Karpas-422 (cell line): ENCODE data around the gene OGFOD3. TPM values are rescaled to one million over a fixed set of nuclear protein-coding genes. Genes with fewer than 3 reads are reported as not detected.
"Not testable (repeated sequence)": the region's sequence is repeated elsewhere in the genome, so short reads cannot be mapped to it uniquely, and the experiment has no call there.

Experiments
- DNase-seq: peaks from one replicate; pipeline ENCODE4 v3.0.0-alpha.2; 2015
- H2AFZ ChIP-seq: fragments of 200-600 bp; sonication (generic); 2 replicates; pipeline ENCODE4 v1.6.1; 2014; ENCODE audit warnings: antibody characterized with exemption, low read length, mixed read lengths
- H3K27ac ChIP-seq: fragments of 200-600 bp; sonication (generic); 2 replicates; pipeline ENCODE4 v1.5.1; 2014; ENCODE audit warnings: mild to moderate bottlenecking, low read length, moderate library complexity
- H3K27me3 ChIP-seq: fragments of 200-600 bp; sonication (generic); 2 replicates; pipeline ENCODE4 v1.6.1; 2014; ENCODE audit warnings: low read length, mixed read lengths
- H3K36me3 ChIP-seq: fragments of 200-600 bp; sonication (generic); 2 replicates; pipeline ENCODE4 v1.6.1; 2014; ENCODE audit warnings: low read length, mixed read lengths; ENCODE audit not compliant: insufficient read depth
- H3K4me1 ChIP-seq: fragments of 200-600 bp; sonication (generic); 2 replicates; pipeline ENCODE4 v1.6.1; 2014; ENCODE audit warnings: mild to moderate bottlenecking, low read length, mixed read lengths
- H3K4me2 ChIP-seq: fragments of 200-600 bp; sonication (generic); 2 replicates; pipeline ENCODE4 v1.6.1; 2014; ENCODE audit warnings: low read length, low read depth, mild to moderate bottlenecking; ENCODE audit not compliant: poor library complexity, severe bottlenecking
- H3K4me3 ChIP-seq: fragments of 200-600 bp; sonication (generic); 2 replicates; pipeline ENCODE4 v1.5.1; 2014; ENCODE audit warnings: mild to moderate bottlenecking, antibody characterized with exemption, low read length, mixed read lengths
- H3K79me2 ChIP-seq: fragments of 200-600 bp; sonication (generic); 2 replicates; pipeline ENCODE4 v1.6.1; 2014; ENCODE audit warnings: mild to moderate bottlenecking, low read length, mixed read lengths
- H3K9ac ChIP-seq: fragments of 200-600 bp; sonication (generic); 2 replicates; pipeline ENCODE4 v1.6.0; 2014; ENCODE audit warnings: low read length
- H3K9me2 ChIP-seq: fragments of 200-600 bp; sonication (generic), shearing (Covaris generic); replicated peaks from 2 replicates; pipeline ENCODE4 v1.6.0; 2014; ENCODE audit warnings: mild to moderate bottlenecking, low read length, moderate library complexity; ENCODE audit not compliant: insufficient read depth
- H3K9me3 ChIP-seq: fragments of 300-700, 200-600 bp; sonication (generic); 2 replicates; pipeline ENCODE4 v1.6.1; 2014; ENCODE audit warnings: low read length, mixed read lengths
- H4K20me1 ChIP-seq: fragments of 200-600 bp; sonication (generic); 2 replicates; pipeline ENCODE4 v1.6.1; 2014; ENCODE audit warnings: mild to moderate bottlenecking, antibody characterized with exemption, low read length, low read depth; ENCODE audit not compliant: insufficient read depth
- total RNA-seq: library from RNA; depleted of rRNA; stranded (reverse); fragments of >200 nt; shearing (Covaris generic); gene quantifications from 2 replicates; pipeline ENCODE4 v1.2.3, GENCODE V29; 2014; ENCODE audit warnings: low replicate concordance

The OGFOD3 gene
- total RNA-seq, 1 experiment from 2014 or later = 14.8 TPM

DNA sequence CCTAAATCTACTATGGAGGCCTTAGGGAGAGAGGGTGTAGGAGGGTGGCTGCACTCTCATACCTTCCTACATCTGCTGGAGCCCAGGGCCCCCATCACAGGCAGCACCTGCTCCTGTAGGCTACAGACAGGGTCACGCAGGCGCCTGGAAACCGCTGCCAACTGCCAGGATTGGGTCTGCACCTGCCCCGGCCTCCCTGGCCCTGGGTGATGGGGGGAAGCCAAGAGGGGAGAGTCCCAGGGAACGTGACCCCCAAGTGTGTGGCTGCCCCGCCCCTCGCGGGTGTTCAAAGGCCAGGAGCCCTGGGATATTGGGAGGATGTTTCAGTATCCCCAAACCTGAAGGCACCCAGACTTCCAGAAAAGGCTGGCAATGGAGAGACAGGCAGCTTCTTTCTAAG lies 64.9 kb downstream of the OGFOD3 start:
- Histone ChIP-seq H2AFZ (no peak overlapping the region), H3K4me2 (no peak overlapping the region), H3K36me3 (no peaks in the 10 kb centered on the region), H3K9me2 (no peaks in the 10 kb centered on the region), H4K20me1 (0 out of 2 replicates have a peak, but pooled peaks cover 3% of the 10 kb centered on the region), H3K4me3 (no peak overlapping the region), H3K79me2 (no peaks in the 10 kb centered on the region), H3K27me3 (no peaks in the 10 kb centered on the region), H3K9me3 (no peaks in the 10 kb centered on the region), H3K4me1 (peaks cover 7% of the 10 kb centered on the region), H3K9ac (no peak overlapping the region), H3K27ac (no peak overlapping the region)
- DNase-seq = no peak

DNA sequence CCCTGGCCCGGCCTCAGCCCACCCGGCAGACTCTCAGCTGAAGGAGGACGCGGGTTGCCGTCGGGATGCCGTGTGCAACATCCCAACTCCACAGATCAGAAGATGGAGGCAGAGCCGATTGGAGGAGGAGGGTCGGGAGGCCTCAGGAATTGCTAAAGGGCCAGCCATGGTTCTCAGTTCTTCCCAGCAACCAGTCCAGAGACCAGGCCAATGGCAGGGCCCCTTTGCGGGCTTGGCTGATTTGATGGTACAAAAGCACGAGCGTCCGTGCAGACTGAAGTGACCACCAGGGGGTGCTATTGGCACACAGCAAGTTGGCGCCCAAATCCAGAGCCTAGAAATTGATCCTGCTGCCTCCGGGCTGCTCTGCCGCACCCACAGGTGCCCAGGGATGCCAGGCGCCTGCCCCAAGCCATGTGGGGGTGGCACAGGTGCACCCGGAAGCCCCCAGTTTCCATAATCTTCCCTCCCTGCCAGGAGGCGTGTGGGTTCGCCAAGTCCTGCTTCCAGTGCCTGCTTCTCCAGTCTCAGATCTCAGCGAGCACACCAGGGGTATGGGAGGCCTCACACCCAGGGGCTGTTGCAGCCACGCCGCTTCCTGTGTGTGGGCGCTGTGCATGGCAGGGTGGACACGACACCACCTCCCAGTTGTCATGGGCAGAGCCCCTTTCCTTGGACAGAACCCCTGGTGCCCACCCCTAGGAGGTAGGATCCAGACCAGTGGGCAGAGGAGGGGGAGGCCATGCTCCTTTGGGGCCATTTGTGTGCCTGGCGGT lies 66.5 kb downstream of the OGFOD3 start:
- no peak overlapping the region for H3K4me3 ChIP-seq
- DNase-seq = peak; percentile 94
- peaks cover 6% of the 10 kb centered on the region; the same call in 1 of the 2 replicates for H3K4me1 ChIP-seq
- no peak overlapping the region for H2AFZ ChIP-seq
- H3K9me3 ChIP-seq = no peaks in the 10 kb centered on the region
- H3K4me2 ChIP-seq = no peak overlapping the region
- no peaks in the 10 kb centered on the region for H3K36me3 ChIP-seq
- no peaks in the 10 kb centered on the region for H3K9me2 ChIP-seq
- H3K27ac ChIP-seq = no peak overlapping the region
- H4K20me1 ChIP-seq = 0 out of 2 replicates have a peak, but pooled peaks cover 3% of the 10 kb centered on the region
- H3K9ac ChIP-seq = no peak overlapping the region
- H3K79me2 ChIP-seq = no peaks in the 10 kb centered on the region
- H3K27me3 ChIP-seq = no peaks in the 10 kb centered on the region

DNA sequence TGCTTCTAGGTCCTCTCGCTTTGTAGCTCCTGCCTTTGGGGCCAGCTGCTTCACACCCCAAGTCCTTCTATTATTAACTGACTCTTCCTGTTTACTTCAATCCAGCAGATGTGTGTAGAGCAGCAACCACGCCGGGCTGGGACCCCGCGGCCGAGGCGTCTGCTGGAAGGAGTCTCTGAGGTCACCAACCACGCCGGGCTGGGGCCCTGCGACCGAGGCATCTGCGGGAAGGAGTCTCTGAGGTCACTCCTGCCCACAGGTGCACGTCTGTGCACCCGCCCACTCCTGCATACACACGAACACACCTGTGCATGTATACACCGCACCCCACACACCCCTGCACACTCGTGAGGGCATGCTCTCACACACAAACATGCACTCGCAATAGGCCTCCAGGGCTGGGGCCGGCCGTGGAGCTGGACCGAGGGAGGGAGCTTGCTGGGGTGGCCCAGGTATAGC lies 67.1 kb downstream of the OGFOD3 start:
- H3K9me3 ChIP-seq = no peaks in the 10 kb centered on the region
- H2AFZ ChIP-seq = no peak overlapping the region
- no peaks in the 10 kb centered on the region for H3K79me2 ChIP-seq
- H3K27ac ChIP-seq = no peak overlapping the region
- H3K4me3 ChIP-seq = no peak overlapping the region
- no peak overlapping the region for H3K9ac ChIP-seq
- H3K4me2 ChIP-seq = no peak overlapping the region
- 0 out of 2 replicates have a peak, but pooled peaks cover 3% of the 10 kb centered on the region for H4K20me1 ChIP-seq
- DNase-seq = no peak
- H3K4me1 ChIP-seq = no peaks in the 10 kb centered on the region
- no peaks in the 10 kb centered on the region for H3K9me2 ChIP-seq
- no peaks in the 10 kb centered on the region for H3K36me3 ChIP-seq
- H3K27me3 ChIP-seq = no peaks in the 10 kb centered on the region

DNA sequence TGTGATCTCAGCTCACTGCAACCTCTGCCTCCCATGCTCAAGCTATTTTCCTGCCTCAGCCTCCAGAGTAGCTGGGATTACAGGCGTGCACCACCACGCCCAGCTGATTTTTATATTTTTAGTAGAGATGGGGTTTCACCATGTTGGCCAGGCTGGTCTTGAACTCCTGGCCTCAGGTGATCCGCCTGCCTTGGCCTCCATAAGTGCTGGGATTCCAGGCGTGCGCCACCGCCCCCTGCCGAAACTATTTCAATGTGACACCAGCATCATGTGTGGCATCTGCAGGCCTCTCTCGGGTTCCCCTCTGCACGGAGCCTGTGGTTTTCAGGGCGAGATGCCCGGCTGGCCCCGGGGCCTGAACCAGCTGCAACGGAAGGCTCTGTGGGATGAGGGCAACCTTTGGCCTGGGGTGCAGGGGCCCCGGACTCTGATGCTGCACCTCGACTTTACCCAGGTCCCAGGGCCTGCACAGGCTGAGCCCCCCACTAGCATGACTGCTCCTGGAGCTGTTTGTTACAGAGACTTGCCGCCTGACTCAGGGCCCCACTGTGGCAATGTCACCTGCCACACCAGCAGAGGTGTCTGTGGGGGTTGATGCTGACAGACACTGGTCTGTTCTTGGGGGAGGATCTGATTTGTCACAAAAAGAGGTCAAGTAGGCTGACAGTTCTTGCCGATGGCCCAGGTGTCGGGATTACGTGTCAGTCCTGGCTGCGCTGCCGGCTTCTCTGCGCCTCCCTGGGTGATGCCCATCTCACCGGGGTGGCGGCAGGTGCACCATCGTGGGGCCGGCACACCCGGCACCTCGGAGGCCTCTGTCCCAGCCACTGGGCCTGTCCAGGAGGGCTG lies 68.0 kb downstream of the OGFOD3 start:
- no peak overlapping the region for H3K4me3 ChIP-seq
- peak; percentile 81 for DNase-seq
- H3K27ac ChIP-seq = no peak overlapping the region
- no peaks in the 10 kb centered on the region for H3K9me3 ChIP-seq
- H4K20me1 ChIP-seq = 0 out of 2 replicates have a peak, but pooled peaks cover 3% of the 10 kb centered on the region
- H3K9me2 ChIP-seq = no peaks in the 10 kb centered on the region
- no peaks in the 10 kb centered on the region for H3K79me2 ChIP-seq
- no peaks in the 10 kb centered on the region for H3K4me1 ChIP-seq
- H2AFZ ChIP-seq = no peak overlapping the region
- no peak overlapping the region for H3K4me2 ChIP-seq
- H3K27me3 ChIP-seq = no peaks in the 10 kb centered on the region
- H3K36me3 ChIP-seq = no peaks in the 10 kb centered on the region
- H3K9ac ChIP-seq = no peak overlapping the region

DNA sequence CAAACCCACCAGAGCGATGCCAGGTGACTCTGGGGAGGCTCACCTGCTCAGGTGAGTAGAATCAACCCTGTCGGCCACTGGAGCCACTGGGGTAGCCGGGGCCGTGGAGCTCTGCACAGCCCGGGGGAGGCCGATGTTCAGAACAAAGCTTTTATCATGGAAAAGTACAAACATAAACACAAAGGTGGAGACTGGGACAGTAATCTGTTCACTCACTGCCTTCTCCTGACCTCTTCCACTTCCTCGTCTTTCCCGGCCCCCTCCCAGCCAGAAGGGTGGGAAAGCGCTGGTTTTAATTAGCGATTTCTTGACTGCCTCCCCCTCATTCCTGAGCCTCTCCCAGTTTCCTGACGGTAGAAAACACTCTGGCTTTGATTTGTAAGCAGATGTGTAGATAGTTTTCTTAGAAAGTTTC lies 69.1 kb downstream of the OGFOD3 start:
- no peak overlapping the region for H3K4me2 ChIP-seq
- no peak overlapping the region for H3K9ac ChIP-seq
- H4K20me1 ChIP-seq = 0 out of 2 replicates have a peak, but pooled peaks cover 3% of the 10 kb centered on the region
- no peaks in the 10 kb centered on the region for H3K4me1 ChIP-seq
- no peak overlapping the region for H3K4me3 ChIP-seq
- H3K9me2 ChIP-seq = no peaks in the 10 kb centered on the region
- no peak overlapping the region for H2AFZ ChIP-seq
- no peaks in the 10 kb centered on the region for H3K27me3 ChIP-seq
- no peak for DNase-seq
- no peaks in the 10 kb centered on the region for H3K36me3 ChIP-seq
- H3K79me2 ChIP-seq = no peaks in the 10 kb centered on the region
- no peak overlapping the region for H3K27ac ChIP-seq
- no peaks in the 10 kb centered on the region for H3K9me3 ChIP-seq

DNA sequence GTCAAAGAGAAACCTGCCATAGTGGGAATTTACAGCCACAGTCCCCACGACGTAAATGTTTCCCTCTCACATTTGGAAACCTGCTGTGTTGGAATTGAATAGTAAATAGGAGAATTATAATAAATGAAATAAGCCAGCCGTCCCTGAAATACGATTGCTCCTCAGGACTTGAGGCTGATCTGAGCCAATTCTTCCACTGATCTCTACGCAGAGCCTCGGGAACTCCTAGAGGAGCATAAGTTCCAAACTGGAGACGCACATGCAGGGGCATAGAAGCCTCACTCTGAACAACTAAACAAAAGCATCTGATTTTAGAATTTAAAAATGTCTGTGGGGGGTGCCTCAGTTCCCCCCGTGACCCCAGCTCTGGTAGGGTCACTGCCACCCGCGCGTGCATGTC lies 69.5 kb downstream of the OGFOD3 start:
- H3K79me2 ChIP-seq = no peaks in the 10 kb centered on the region
- H3K9ac ChIP-seq = no peak overlapping the region
- H3K4me3 ChIP-seq = no peak overlapping the region
- H3K9me3 ChIP-seq = no peaks in the 10 kb centered on the region
- 0 out of 2 replicates have a peak, but pooled peaks cover 3% of the 10 kb centered on the region for H4K20me1 ChIP-seq
- H3K36me3 ChIP-seq = no peaks in the 10 kb centered on the region
- DNase-seq = no peak
- H2AFZ ChIP-seq = no peak overlapping the region
- no peak overlapping the region for H3K27ac ChIP-seq
- H3K4me2 ChIP-seq = no peak overlapping the region
- no peaks in the 10 kb centered on the region for H3K27me3 ChIP-seq
- no peaks in the 10 kb centered on the region for H3K4me1 ChIP-seq
- H3K9me2 ChIP-seq = no peaks in the 10 kb centered on the region

DNA sequence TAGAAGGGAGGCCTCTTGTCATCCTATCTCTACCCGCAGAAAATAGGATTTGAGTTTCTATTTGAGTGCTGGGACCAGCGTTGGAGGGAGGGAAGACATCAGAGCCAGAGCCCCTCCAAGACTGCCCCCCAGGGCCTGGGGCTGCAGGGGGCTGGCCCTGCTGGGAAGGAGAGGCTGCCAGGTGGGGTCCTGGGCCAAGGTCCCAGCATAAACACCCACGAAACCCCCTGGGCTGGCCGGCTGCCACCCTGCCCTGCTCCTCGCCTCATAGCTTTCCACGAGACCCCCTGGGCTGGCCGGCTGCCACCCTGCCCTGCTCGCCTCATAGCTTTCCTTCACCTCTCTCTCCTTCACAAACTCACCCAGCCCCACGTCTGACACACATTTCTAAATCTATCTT lies 70.0 kb downstream of the OGFOD3 start:
- no peaks in the 10 kb centered on the region for H3K36me3 ChIP-seq
- H3K4me2 ChIP-seq = no peak overlapping the region
- no peak overlapping the region for H3K9ac ChIP-seq
- H4K20me1 ChIP-seq = 0 out of 2 replicates have a peak, but pooled peaks cover 3% of the 10 kb centered on the region
- no peaks in the 10 kb centered on the region for H3K27me3 ChIP-seq
- H2AFZ ChIP-seq = no peak overlapping the region
- no peak overlapping the region for H3K27ac ChIP-seq
- H3K4me1 ChIP-seq = no peaks in the 10 kb centered on the region
- no peaks in the 10 kb centered on the region for H3K79me2 ChIP-seq
- H3K9me2 ChIP-seq = no peaks in the 10 kb centered on the region
- H3K9me3 ChIP-seq = no peaks in the 10 kb centered on the region
- H3K4me3 ChIP-seq = no peak overlapping the region
- DNase-seq = no peak

DNA sequence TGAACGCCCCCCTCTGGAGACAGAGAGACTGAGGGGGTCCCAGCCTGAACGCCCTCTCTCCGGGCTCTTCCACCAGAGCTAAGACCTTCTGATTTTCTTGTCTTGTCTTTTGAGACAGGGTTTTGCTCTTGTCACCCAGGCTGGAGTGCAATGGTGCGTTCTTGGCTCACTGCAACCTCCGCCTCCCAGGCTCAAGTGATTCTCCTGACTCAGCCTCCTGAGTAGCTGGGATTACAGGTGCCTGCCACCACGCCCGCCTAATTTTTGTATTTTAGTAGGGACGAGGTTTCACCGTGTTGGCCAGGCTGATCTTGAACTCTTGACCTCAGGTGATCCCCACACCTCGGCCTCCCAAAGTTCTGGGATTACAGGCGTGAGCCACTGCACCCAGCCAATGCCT lies 70.4 kb downstream of the OGFOD3 start:
- H3K4me1 ChIP-seq, H3K4me3 ChIP-seq, H3K36me3 ChIP-seq, H3K27me3 ChIP-seq, H3K9me3 ChIP-seq, H4K20me1 ChIP-seq, H3K4me2 ChIP-seq, H3K27ac ChIP-seq, H3K9me2 ChIP-seq, H3K79me2 ChIP-seq, DNase-seq, H3K9ac ChIP-seq, H2AFZ ChIP-seq: not testable (repeated sequence)
